ACHN (cell line): ENCODE results near the gene XPO5.

Experiments used
- DNase-seq: peaks from one replicate; pipeline ENCODE4 v3.0.0-alpha.2; 2015
- in situ Hi-C: cut with HindIII; loops from 2 replicates; pipeline ENCODE4 v1.10.0; 2017; ENCODE audit warnings: low sequenced_read_pairs, low pct_ligation_motif_present, low pct_unique_long_range_greater_than_20kb

XPO5 gene

GRCh38 chr6:43524483-43524961, 51.3 kb downstream of the XPO5 start:
- in situ Hi-C loops = no loop called here
- no peak for DNase-seq

- in situ Hi-C loops = no loop called here
Measured at GRCh38 chr6:43523284-43523683, 52.6 kb downstream of the XPO5 start.

GRCh38 chr6:43522547-43523261, 53.1 kb downstream of the XPO5 start:
- in situ Hi-C loops = no loop called here
- DNase-seq = no peak

More at GRCh38 chr6:43523284-43523683, 52.6 kb downstream of the XPO5 start:
- DNase-seq = no peak

GRCh38 chr6:43521836-43522235, 54.0 kb downstream of the XPO5 start:
- in situ Hi-C loops = no loop called here
- no peak for DNase-seq

GRCh38 chr6:43520097-43520496, 55.7 kb downstream of the XPO5 start:
- in situ Hi-C loops = no loop called here
- DNase-seq = no peak

- in situ Hi-C loops = no loop called here
- no peak for DNase-seq
Measured at GRCh38 chr6:43517505-43518357, 58.1 kb downstream of the XPO5 start.

- peak; percentile 97 for DNase-seq
- in situ Hi-C loops = no loop called here
Measured at GRCh38 chr6:43516697-43517504, 58.9 kb downstream of the XPO5 start, which contains the start of the genes POLR1C and YIPF3. TSS of gene POLR1C (plus strand) at chr6:43517089. CDS start at chr6:43517110, 21 bp downstream. TSS of gene YIPF3 (minus strand) at chr6:43516926. CDS start at chr6:43516807, 119 bp downstream.

GRCh38 chr6:43516367-43516696, 59.5 kb downstream of the XPO5 start:
- in situ Hi-C loops = no loop called here

GRCh38 chr6:43515808-43516207, 60.0 kb downstream of the XPO5 start:
- in situ Hi-C loops = no loop called here
- no peak for DNase-seq

More at GRCh38 chr6:43516367-43516696, 59.5 kb downstream of the XPO5 start:
- no peak for DNase-seq

GRCh38 chr6:43511824-43512415, 63.9 kb downstream of the XPO5 start:
- no peak for DNase-seq
- in situ Hi-C loops = no loop called here

GRCh38 chr6:43510827-43511163, 65.0 kb downstream of the XPO5 start:
- in situ Hi-C loops = no loop called here
- DNase-seq = no peak

GRCh38 chr6:43509984-43510826, 65.6 kb downstream of the XPO5 start, which contains the start of gene LRRC73:
TSS of gene LRRC73 (minus strand) at chr6:43510346. CDS start at chr6:43509785, 561 bp downstream.
- peak; percentile 73 for DNase-seq
- in situ Hi-C loops = no loop called here

GRCh38 chr6:43509142-43509983, 66.5 kb downstream of the XPO5 start:
- in situ Hi-C loops = no loop called here

GRCh38 chr6:43508481-43509141, 67.2 kb downstream of the XPO5 start:
- in situ Hi-C loops = no loop called here
- DNase-seq = no peak

More at GRCh38 chr6:43509142-43509983, 66.5 kb downstream of the XPO5 start:
- no peak for DNase-seq

- DNase-seq = peak; percentile 74
- in situ Hi-C loops = no loop called here
Measured at GRCh38 chr6:43506667-43507471, 69.0 kb downstream of the XPO5 start.
